GM19035 (cell line): ENCODE results near the gene POLG.
"Not testable (repeated sequence)": the region's sequence is repeated elsewhere in the genome, so short reads cannot be mapped to it uniquely, and the experiment has no call there.

Experiments
- ATAC-seq: cut with Tn5 transposase; IDR thresholded peaks from one replicate; pipeline ENCODE4 v1.9.1; 2021; ENCODE audit not compliant: unreplicated experiment

Gene POLG

GRCh38 chr15:89283201-89283600, 51.4 kb downstream of the POLG start:
- ATAC-seq = no peak

GRCh38 chr15:89282631-89283030, 52.0 kb downstream of the POLG start:
- no peak for ATAC-seq

DNA sequence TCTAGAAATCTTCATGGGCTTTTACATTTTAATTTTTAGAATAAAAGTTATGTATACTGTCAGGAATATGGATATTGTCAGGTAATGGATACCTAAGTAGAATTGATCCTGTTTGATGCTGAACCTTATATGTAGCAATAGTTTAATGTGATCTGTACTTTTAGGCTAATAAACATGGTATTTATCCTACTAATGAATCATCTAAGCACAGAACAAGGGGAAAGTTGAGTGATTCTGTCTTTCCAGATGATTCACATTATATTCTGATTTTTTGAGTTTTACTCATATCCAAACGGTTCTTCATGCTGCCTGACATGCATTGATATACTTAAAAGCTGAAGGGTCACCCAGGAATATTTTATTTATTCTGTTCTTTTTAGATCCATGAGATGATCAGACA, 56.3 kb downstream of the POLG start:
- no peak for ATAC-seq

DNA sequence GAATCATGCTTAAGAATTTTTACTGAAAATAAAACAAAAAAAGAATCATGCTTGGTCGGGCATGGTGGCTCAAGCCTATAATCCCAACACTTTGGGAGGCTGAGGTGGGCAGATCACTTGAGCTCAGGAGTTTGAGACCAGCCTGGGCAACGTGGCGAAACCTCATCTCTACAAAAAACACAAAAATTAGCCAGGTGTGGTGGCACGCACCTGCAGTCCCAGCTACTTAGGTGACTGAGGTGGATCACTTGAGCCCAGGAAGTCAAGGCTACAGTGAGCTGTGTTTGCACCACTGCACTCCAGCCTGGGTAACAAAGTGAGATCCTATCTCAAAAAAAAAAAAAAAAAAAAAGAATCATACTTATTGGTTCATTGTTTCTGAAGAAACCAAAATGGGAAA, 57.3 kb downstream of the POLG start:
- not testable (repeated sequence) for ATAC-seq
